ENCODE data around the gene RADIL. TPM values are rescaled to one million over a fixed set of nuclear protein-coding genes. Genes with fewer than 3 reads are reported as not detected.

The RADIL gene
- total and polyA plus RNA-seq, 2 donors: 4.9 to 8.0 TPM

Small RNA genes lying within 50 kb of the gene (small RNA-seq; reads per million reads assigned to genes)
- gene MIR4656: not detected
- gene RF00019: not detected

Other genes with a start within 250 kb of the RADIL start
- gene FOXK1, start 201.4 kb downstream of the RADIL start, total RNA-seq: 22.2 TPM
- 8.1 TPM for gene FOXK1, start 201.4 kb downstream of the RADIL start, polyA plus RNA-seq
- gene AP5Z1, start 108.1 kb downstream of the RADIL start, total RNA-seq: 15.8 TPM
- gene AP5Z1, start 108.1 kb downstream of the RADIL start, polyA plus RNA-seq: 29.3 TPM
- gene PAPOLB, start 21.7 kb downstream of the RADIL start, total RNA-seq: 2.2 TPM
- 0.04 TPM for gene PAPOLB, start 21.7 kb downstream of the RADIL start, polyA plus RNA-seq
- 0.11 TPM for gene MMD2, start 75.5 kb upstream of the RADIL start, total RNA-seq
- gene MMD2, start 75.5 kb upstream of the RADIL start, polyA plus RNA-seq: not detected
- gene RBAK, start 162.1 kb upstream of the RADIL start, total RNA-seq: 24.5 TPM
- 5.4 TPM for gene RBAK, start 162.1 kb upstream of the RADIL start, polyA plus RNA-seq

All from urinary bladder (tissue), 2 donors.